ENCODE data around the gene ADGRE1.

ADGRE1 gene

DNA sequence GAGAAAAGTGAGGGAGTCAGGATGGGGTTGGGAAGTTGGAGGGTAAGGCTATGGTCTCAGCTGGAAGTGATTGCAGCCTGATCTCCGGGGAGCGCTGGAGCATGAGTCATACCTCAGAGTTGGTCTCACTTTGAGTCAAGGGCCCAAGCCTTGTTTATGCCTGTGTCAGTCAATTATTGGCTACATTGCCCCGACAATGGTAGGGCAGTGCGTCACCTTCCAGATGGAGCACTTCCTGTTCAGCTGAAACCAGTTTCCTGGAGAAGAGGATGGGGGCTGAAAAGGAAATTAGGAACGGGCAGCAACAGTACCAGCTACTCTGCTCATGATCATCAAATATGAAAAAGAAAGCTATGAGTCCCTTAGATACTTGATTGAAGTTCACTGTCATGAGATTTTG is 60.4 kb downstream of the ADGRE1 start:
- in situ Hi-C loops (cut with MboI; ENCODE audit: low sequenced_read_pairs) = no loop called here

DNA sequence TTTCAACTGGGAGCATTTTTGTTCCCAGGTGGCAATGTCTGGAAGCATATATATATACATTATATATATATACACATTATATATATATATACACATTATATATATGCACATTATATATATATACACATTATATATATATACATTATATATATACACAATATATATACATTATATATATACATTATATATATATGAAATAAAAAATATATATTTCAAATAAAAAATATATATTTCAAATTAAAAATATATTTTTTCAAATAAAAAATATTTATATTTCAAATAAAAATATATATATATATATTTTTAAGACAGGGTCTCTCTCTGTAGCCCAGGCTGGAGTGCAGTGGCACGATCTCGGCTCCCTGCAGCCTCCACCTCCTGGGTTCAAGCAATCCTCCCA is 61.5 kb downstream of the ADGRE1 start:
- in situ Hi-C loops (cut with MboI; ENCODE audit: low sequenced_read_pairs) = no loop called here

DNA sequence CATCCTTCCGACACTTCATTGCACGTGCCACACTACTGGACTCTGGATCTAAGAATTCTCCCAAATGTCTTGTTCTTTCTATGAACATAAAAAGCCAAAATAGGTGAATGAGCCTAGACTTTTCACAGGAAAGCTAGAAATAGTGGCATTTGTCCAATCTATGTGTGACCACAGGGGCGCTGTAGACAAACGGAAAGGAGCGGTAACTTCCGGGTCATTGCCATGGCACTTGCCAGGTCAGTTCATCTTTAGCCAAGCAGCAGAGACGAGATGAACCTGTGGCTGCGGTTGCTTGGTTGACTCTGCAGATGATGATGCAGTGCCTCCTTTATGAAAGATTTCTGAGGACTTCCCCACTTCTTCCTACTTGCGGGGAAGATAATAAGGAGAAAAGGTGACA is 65.6 kb downstream of the ADGRE1 start:
- in situ Hi-C loops (cut with MboI; ENCODE audit: low sequenced_read_pairs) = no loop called here

DNA sequence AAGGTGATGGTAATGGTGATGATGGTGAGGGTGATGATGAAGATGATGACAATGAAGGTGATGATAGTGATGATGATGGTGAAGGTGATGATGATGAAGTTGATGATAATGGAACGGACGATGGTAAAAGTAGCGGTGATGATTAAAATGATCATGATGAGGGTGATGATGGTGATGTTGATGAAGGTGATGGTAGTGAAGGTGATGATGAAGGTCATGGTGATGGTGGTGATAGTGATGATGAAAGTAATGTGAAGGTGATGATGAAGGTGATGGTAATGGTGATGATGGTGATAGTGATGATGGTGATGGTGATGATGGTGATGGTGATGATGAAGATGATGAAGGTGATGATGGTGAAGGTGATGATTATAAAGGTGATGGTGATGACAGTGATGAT is 67.7 kb downstream of the ADGRE1 start:
- in situ Hi-C loops (cut with MboI; ENCODE audit: low sequenced_read_pairs) = no loop called here

DNA sequence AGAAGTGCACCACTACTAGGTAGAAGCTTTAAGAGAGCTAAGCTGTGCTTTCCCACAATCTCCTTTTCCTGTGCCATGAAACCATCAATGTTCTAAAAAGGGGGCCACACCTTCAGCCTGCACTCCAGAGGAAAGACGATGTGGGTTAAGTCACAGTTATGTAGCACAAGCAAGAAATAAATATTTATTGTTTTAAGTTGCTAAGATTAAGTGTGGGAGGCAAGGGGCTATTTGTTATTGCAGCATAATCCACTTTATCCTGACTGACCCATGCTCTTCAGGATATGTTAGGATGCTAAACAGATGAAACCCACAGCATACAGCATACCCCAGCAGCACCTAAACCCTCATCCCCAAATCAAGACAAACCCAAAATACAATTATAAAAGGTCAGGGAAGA is 69.2 kb downstream of the ADGRE1 start:
- in situ Hi-C loops (cut with MboI; ENCODE audit: low sequenced_read_pairs) = no loop called here

DNA sequence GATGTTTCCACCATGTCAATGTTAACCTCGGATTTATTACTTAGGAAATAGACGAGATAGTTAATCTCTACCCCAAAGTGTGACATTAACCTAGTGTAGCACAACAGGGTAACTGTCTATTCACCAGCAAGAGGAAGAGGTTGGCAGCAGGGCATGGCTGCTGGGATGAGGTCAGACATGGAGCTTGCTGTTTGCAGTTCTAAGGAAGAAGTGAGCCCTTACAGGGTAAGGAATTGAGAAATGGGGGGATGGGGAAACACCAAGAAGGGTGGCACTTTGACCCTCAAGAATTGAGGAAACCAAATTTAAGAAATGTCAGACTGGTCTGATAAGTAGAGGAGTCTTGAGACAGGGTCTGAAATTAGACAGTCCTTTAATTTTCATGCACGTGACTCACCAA is 71.4 kb downstream of the ADGRE1 start:
- in situ Hi-C loops (cut with MboI; ENCODE audit: low sequenced_read_pairs) = no loop called here

DNA sequence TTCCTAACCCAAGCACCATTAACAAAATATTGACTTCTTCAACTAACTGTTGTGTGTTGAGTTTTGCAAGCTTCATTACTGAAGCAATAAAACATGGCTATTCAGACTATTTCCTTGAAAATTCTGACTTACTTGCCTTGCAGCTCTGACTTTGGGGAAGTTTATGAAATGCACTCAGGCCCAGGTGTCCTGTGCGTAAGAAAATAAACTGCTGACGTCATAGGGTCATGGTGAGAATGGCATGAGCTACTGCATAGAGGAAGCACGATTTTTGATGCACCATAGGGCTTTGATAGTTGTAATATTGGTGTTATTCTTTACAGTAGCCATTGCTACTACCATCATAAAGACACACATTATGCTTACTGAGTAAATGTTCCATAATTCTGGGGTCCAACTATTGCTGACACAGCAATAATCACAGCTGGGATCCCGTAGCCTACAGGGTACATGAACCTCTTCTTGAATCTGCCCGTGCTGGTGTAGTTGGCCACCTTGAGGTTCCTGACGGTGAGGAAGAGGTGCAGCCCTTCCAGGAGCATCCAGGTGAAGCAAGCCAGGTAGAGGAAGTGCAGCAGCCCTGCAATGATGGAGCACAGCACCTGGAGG is 76.0 kb downstream of the ADGRE1 start:
- in situ Hi-C loops (cut with MboI; ENCODE audit: low sequenced_read_pairs) = no loop called here

DNA sequence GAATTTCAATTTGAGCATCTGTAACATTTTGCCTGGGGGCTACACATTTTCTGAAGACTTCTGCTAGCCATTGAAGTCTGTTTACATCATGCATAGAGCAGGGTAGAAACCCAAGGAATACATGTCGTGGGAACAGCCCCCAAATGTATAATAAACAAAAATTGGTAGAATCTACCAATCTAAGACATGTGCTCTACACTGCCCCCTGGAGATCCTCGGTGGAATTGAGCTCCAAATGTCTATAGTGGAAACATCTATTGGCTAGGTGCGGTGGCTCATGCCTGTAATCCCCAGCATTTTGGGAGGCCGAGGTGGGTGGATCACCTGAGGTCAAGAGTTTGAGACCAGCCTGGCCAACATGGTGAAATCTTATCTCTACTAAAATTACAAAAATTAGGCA is 76.6 kb downstream of the ADGRE1 start:
- in situ Hi-C loops (cut with MboI; ENCODE audit: low sequenced_read_pairs) = no loop called here

DNA sequence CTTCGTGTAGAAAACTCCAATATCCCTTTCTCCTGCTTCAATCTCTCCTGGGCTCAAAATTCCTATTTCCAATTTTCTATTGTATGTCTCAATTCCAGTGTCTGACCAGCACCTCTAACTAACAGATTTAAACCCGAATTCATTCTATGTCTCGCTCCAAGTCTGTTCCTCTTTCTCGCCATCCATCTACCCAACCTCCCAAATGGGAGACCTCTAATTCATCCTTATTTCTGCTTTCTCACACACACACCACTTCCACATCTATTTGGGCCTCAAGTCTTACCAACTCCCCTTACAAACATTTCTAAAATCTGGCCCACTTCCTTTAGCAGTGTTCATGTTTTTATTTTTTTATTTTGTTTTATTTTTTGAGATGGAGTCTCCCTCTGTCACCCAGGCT is 80.6 kb downstream of the ADGRE1 start:
- in situ Hi-C loops (cut with MboI; ENCODE audit: low sequenced_read_pairs) = no loop called here

DNA sequence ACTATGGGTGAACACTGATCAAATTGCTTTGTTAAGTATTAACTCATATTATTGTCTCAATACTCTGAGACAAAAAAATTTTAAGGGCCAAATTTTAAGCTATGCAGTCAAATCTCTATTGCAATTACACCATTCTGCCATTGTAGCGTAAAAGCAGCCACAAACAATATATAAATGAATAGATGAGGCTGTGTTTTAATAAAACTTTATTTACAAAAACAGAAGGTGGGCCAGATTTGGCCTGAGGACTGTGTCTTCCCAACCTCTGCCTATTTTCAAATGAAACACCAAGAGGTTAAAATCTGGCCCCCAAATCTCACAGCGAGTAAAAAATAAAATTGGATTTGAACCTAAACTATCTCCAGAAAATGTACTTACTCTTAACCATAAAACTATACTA is 82.1 kb downstream of the ADGRE1 start:
- in situ Hi-C loops (cut with MboI; ENCODE audit: low sequenced_read_pairs) = no loop called here

DNA sequence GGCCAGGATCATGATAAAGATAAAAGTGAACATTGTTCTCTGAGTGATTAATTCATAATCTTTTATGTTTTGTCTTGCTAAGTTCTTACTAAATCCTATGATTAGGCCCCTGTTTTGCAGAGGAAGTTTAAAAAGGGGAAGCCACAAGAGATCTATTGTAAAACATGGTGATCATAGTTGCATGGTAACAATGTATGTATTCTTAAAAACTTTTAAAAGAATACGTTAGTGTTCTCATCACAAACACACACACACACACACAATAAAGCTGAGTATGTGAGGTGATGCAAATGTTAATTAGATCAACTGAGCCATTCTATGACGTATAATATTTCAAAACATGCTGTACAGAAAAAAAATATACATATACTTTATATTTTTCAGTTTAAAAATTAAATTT is 82.6 kb downstream of the ADGRE1 start:
- in situ Hi-C loops (cut with MboI; ENCODE audit: low sequenced_read_pairs) = no loop called here

DNA sequence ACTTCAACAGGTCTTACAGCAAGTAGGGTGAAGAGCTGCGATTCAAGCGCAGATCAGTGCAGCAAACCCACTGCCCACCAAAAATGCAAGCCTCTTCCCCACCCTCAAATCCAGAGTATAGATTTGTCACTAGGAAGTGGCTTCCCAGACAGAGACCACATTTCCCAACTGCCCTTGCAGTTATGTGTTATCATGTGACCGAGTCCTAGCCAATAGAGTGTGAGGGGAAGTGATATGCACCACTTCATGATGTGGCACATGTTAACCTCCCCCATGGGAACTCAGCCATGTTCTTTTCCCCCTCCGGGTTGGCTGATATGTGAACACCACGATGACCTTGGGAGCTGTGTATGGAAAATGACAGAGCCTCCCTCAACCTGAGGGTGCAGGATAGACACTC is 83.1 kb downstream of the ADGRE1 start:
- in situ Hi-C loops (cut with MboI; ENCODE audit: low sequenced_read_pairs) = no loop called here

DNA sequence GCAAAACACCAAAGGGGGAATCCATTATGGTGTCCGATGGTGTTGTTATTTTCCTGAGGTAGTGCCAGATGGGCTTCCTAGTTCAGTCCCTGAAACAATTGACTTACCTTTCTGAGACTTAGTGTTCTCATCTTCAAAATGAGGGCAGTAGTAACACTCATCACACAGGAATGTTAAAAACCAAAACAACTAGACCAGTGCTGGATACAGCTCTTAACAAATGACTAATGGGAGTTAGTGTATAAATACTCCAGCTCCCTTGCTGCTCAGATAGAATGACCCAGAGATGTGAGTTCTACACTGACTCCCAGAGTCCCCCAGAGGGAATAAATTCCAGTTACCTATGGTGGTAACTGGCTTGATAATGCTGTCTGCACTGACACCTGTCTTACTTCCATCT is 84.0 kb downstream of the ADGRE1 start:
- in situ Hi-C loops (cut with MboI; ENCODE audit: low sequenced_read_pairs) = no loop called here

DNA sequence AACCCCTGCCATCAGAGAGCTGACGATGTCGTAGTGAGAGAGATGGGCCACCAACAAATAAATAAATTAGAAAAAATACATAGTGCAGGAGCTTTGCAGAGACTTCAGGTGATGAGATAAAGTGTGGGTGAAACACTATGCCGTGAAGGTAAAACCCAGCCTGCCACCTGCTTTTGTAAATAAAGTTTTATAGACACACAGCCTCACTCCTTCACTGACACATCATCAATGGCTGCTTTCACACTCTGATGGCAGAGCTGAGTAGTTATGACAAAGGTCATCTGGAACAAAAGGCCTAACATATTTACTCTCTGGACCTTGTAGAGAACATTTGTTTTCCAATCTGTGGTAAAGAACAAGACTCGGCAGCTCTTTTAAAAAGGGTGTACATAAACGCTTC is 88.8 kb downstream of the ADGRE1 start:
- in situ Hi-C loops (cut with MboI; ENCODE audit: low sequenced_read_pairs) = no loop called here

DNA sequence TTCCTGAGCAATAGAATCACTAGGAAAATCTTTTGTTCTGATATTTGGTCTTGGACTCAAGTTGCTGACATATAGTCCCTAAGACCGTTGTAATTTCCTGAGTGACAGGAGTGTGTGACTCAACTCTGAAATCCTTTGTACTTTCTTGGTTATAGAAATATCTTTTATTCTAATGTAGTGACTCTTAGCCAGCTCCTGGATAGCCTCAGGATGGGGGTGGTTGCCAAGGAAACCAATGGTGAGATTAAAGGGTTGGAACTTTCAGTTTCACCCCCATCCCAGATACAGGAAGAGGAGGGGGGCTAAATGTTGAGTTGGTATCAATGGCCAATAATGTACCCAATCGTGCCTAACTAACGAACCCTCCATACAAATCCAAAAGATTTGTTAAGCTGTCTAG is 92.0 kb downstream of the ADGRE1 start:
- in situ Hi-C loops (cut with MboI; ENCODE audit: low sequenced_read_pairs) = no loop called here

DNA sequence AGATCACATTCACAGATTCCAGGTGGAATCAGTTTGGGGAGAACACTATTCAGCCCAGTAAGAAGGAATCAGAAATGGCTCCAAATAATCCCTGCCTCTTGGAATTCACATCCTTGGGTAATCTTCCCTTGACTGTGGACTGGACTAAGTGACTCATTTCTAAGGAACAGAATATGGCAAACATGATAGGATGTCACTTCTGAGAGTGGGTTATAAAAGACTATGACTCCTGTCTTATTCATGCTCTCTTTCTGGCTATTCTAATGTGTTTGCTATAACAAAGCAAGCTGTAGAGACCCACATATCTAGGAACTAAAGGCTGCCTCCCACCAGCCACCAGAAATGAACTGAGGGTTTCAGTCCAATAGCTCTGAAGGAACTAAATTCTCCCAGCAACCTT is 96.1 kb downstream of the ADGRE1 start:
- in situ Hi-C loops (cut with MboI; ENCODE audit: low sequenced_read_pairs) = no loop called here

DNA sequence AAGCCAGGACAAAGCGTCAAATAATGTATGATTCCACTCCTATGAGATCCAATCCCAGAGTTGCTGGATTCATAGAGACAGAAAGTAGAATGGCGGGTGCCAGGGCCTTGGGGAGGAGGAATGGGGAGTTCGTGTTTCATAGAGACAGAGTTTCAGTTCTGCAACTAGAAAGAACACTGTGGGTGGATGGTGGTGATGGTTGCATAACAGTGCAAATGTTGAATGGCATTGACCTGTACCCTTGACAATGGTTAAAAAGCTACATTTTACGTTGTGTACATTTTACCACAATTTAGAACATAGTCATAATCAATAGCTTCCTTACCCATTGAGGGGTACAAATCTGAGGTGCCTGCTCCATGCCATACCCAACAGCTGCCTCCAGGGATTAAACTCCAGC is 100.5 kb downstream of the ADGRE1 start:
- in situ Hi-C loops (cut with MboI; ENCODE audit: low sequenced_read_pairs) = no loop called here

DNA sequence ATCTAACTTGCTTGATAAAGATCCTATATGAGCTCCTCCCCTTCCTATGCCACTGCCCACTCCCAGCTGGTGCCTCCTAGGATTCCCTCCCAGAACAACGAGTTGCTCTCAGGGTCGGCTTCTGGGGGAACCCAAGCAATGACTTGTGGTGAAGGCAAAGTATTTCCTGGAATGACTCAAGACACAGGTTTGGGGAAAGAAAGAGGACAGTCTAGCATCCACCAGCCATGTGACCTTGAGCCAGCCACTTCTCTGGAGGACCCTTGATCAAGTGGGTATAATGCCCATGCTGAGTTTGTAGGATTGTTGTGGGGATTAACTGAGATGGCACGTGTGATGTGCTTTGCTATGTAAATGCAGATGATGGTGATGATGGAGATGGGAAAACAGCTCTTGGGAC is 100.9 kb downstream of the ADGRE1 start:
- in situ Hi-C loops (cut with MboI; ENCODE audit: low sequenced_read_pairs) = no loop called here
